ENCODE results near the gene BTBD9.

BTBD9 gene

DNA sequence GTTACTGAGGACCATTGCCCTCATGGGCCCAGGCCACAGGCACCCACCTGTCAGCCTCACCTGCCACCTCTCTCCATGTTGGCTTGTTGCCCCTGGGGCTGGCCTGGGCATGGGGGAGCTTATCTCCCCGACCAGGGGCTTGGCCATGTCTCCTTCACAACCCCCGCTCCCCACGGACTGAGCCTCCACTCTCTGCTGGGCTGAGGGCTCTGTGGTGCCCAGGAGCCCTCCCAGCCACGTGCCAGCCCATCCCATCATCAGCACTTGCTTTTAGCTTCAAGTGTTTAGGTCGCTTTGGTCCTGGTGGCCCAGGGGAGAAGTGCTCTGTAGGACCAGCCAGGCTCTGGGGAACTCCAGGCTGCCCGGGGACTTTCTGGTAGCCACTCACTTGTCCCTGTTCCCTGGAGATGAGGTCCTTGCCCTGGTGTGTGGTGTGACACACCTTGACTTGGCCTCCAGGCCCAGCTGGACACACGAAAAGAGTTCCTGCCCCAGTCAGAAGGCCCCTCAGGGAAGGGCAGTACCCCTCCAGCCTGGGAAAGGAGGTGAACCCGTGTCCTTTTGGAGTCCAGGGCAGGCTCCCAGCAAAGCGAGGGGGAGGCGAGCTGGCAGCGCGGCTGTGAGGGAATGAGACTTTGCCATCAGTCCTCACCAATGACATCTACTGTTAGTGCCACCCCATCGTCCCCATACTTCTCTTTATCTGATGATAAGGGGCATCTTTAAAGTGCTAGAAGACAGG lies 467.6 kb downstream of the BTBD9 start:
- TF ChIP-seq, protein P1, sequence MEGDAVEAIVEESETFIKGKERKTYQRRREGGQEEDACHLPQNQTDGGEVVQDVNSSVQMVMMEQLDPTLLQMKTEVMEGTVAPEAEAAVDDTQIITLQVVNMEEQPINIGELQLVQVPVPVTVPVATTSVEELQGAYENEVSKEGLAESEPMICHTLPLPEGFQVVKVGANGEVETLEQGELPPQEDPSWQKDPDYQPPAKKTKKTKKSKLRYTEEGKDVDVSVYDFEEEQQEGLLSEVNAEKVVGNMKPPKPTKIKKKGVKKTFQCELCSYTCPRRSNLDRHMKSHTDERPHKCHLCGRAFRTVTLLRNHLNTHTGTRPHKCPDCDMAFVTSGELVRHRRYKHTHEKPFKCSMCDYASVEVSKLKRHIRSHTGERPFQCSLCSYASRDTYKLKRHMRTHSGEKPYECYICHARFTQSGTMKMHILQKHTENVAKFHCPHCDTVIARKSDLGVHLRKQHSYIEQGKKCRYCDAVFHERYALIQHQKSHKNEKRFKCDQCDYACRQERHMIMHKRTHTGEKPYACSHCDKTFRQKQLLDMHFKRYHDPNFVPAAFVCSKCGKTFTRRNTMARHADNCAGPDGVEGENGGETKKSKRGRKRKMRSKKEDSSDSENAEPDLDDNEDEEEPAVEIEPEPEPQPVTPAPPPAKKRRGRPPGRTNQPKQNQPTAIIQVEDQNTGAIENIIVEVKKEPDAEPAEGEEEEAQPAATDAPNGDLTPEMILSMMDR (IDR thresholded peaks at IDR 0.05; ENCODE audit: low read depth, low read length), result no peak
- peaks cover 8% of the 10 kb centered on the region; the same call in 1 of the 2 replicates for H3K36me3 ChIP-seq
- no peak for DNase-seq

DNA sequence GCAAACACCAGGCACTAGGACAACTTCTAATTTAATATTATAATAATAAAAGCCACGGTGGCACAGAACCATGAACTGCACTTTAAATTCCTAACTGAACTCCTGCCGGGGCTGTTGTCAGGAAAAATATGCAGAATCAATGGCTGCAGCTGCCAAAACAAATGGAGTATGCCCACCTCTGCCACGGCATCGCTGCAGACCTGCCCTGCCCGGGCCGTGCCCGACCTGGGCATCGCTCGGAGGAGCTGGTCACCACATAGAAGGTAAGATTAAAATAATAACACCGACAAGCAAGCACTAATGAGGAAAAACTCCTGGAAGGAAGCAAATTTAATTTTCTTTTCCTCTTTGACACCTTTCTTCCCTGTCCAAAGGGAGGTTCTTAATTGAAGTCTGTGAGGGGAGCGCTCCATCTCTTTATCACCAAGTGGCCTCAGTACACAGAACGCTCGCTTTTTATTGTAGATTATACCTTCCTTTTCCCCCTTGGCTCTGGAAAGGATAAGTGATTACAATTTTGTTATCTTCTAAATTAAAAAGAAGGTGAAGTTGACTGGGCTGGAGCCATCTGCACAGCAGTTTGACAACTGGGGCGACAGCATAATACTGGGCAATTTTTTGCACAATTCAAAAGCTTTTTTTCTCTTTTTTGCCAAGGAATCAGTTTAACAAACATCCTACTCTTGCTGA lies 468.9 kb downstream of the BTBD9 start:
- no peak overlapping the region for H3K4me3 ChIP-seq (ENCODE audit: low read depth, low read length)
- H3K27me3 ChIP-seq (ENCODE audit: insufficient read depth, low read depth, severe bottlenecking), result no peaks in the 10 kb centered on the region
- H3K36me3 ChIP-seq, result peaks cover 8% of the 10 kb centered on the region; the same call in 1 of the 2 replicates
- no peak for DNase-seq
- no peaks in the 10 kb centered on the region for H3K9me3 ChIP-seq (ENCODE audit: severe bottlenecking)
- TF ChIP-seq, protein P1 (IDR thresholded peaks at IDR 0.05; ENCODE audit: low read depth, low read length), result no peak
- H3K27ac ChIP-seq, result no peak overlapping the region

More for the DNA sequence above, 467.6 kb downstream of the BTBD9 start:
- Histone ChIP-seq H3K9me3 (ENCODE audit: severe bottlenecking) (no peaks in the 10 kb centered on the region), H3K27ac (no peak overlapping the region), H3K27me3 (ENCODE audit: insufficient read depth, low read depth, severe bottlenecking) (no peaks in the 10 kb centered on the region), H3K4me3 (ENCODE audit: low read depth, low read length) (no peak overlapping the region)

- H3K27me3 ChIP-seq (ENCODE audit: insufficient read depth, low read depth, severe bottlenecking), result no peaks in the 10 kb centered on the region
- H3K4me3 ChIP-seq (ENCODE audit: low read depth, low read length), result no peak overlapping the region
- DNase-seq, result no peak
- H3K27ac ChIP-seq, result no peak overlapping the region
- peaks cover 8% of the 10 kb centered on the region; the same call in 1 of the 2 replicates for H3K36me3 ChIP-seq
- TF ChIP-seq, protein P1 (IDR thresholded peaks at IDR 0.05; ENCODE audit: low read depth, low read length), result no peak
- H3K9me3 ChIP-seq (ENCODE audit: severe bottlenecking), result no peaks in the 10 kb centered on the region
These were observed 469.7 kb downstream of the BTBD9 start for GRCh38 chr6:38169977-38170526.

DNA sequence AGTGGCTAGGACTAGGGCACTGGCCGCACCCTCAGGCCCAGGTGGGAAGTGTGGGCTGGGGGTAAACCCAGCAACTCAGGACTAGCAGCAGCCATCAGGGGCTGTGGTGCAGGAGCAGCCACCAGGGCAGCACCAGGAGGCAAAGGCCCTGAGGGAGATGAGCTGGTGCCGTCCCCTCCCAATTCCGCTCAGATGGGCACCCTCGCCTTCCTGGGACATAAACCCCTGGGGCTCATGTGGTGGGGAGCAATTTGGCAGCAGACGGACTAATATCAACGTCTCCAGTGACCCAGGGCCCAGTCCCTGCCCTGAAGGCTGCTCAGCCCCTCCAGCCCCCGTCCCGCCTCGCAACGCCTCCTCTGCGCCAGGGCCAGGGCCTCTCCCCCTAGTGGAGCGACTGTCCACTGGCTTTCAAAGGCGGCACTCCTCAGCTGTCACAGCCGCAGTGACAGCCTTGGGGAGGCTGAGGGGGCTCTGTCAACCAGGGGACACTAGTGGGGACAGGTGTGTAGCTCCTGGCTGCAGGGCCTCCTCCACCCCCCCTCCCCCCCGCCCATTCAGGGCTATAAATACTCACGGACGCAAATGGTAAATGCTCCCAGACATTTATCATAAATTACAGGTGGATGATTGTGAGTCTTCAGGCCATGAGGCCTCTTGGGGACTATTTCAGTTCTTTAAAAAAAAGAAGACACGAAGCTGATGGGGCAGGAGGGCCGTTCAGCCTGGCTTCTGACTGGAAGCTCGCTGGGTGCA lies 470.3 kb downstream of the BTBD9 start:
- DNase-seq, result peak; percentile 53
- no peak overlapping the region for H3K27ac ChIP-seq
- no peaks in the 10 kb centered on the region for H3K27me3 ChIP-seq (ENCODE audit: insufficient read depth, low read depth, severe bottlenecking)
- H3K36me3 ChIP-seq, result peaks cover 5% of the 10 kb centered on the region; the same call in 1 of the 2 replicates
- TF ChIP-seq, protein P1 (IDR thresholded peaks at IDR 0.05; ENCODE audit: low read depth, low read length), result peak; percentile 56
- no peak overlapping the region for H3K4me3 ChIP-seq (ENCODE audit: low read depth, low read length)
- H3K9me3 ChIP-seq (ENCODE audit: severe bottlenecking), result no peaks in the 10 kb centered on the region

DNA sequence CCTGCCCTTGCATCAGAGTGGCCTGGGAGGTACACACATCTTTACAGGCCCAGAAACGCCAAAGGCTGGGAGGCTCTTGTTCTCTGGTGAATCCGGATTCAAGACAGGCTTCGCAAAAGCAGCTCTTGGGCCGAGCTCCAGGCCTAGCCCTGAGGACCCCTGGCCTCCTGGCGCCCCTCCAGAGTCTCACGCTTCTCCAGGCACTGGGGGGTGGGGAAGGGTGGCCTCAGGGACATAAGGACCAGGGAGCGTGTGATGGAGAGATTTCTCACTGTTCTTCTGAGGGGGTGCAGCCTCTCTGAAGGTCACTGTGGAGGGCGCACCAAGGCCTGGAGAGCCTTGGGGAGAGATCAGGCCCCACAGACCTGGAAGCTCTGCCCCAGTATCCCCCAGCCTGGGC lies 471.0 kb downstream of the BTBD9 start:
- TF ChIP-seq, protein P1 (IDR thresholded peaks at IDR 0.05; ENCODE audit: low read depth, low read length), result no peak
- Histone ChIP-seq H3K27me3 (ENCODE audit: insufficient read depth, low read depth, severe bottlenecking) (no peaks in the 10 kb centered on the region), H3K4me3 (ENCODE audit: low read depth, low read length) (no peak overlapping the region), H3K9me3 (ENCODE audit: severe bottlenecking) (no peaks in the 10 kb centered on the region), H3K36me3 (no peaks in the 10 kb centered on the region), H3K27ac (no peak overlapping the region)
- no peak for DNase-seq

Measured in WERI-Rb-1 (cell line).